Activated gamma-delta T cell (primary cell): ENCODE measurements around the gene UPF1.

Experiments used
- DNase-seq: peaks from one replicate; lab custom pipeline; 2025; lab: John Stamatoyannopoulos, UW

Gene UPF1

GRCh38 chr19:18857223-18857622 lies 25.5 kb downstream of the UPF1 start:
- no peak for DNase-seq

- no peak for DNase-seq
Observed at GRCh38 chr19:18858906-18859646, 27.3 kb downstream of the UPF1 start.

GRCh38 chr19:18859676-18860301 lies 28.0 kb downstream of the UPF1 start:
- DNase-seq, result no peak

- no peak for DNase-seq
Observed at GRCh38 chr19:18860302-18860700, 28.5 kb downstream of the UPF1 start.

GRCh38 chr19:18860725-18861124 lies 29.0 kb downstream of the UPF1 start:
- DNase-seq, result no peak

GRCh38 chr19:18861235-18861634 lies 29.5 kb downstream of the UPF1 start:
- DNase-seq, result no peak

- DNase-seq, result no peak
Observed at GRCh38 chr19:18861917-18862316, 30.2 kb downstream of the UPF1 start.

GRCh38 chr19:18862976-18863842 lies 31.4 kb downstream of the UPF1 start:
- DNase-seq, result no peak

- no peak for DNase-seq
Observed at GRCh38 chr19:18863843-18864362, 32.1 kb downstream of the UPF1 start.

- DNase-seq, result no peak
Observed at GRCh38 chr19:18865106-18865972, 33.6 kb downstream of the UPF1 start.

GRCh38 chr19:18865973-18866799 lies 34.4 kb downstream of the UPF1 start:
- peak; percentile 36 for DNase-seq

GRCh38 chr19:18866800-18867123 lies 35.0 kb downstream of the UPF1 start:
- DNase-seq, result no peak

GRCh38 chr19:18867199-18867598 lies 35.4 kb downstream of the UPF1 start:
- no peak for DNase-seq

GRCh38 chr19:18867751-18868150 lies 36.0 kb downstream of the UPF1 start:
- DNase-seq, result no peak

- DNase-seq, result no peak
Observed at GRCh38 chr19:18868380-18869022, 36.7 kb downstream of the UPF1 start.

- no peak for DNase-seq
Observed at GRCh38 chr19:18869023-18869618, 37.4 kb downstream of the UPF1 start.

GRCh38 chr19:18869781-18870530 lies 38.2 kb downstream of the UPF1 start:
- DNase-seq, result no peak

- no peak for DNase-seq
Observed at GRCh38 chr19:18870531-18871172, 38.9 kb downstream of the UPF1 start.

- DNase-seq, result no peak
Observed at GRCh38 chr19:18871543-18871942, 39.8 kb downstream of the UPF1 start.
